ENCODE results near the gene ANO3. TPM values are rescaled to one million over a fixed set of nuclear protein-coding genes. Genes with fewer than 3 reads are reported as not detected.

Gene ANO3
- total and polyA plus RNA-seq, 3 experiments from 2014 or later, result not detected

GRCh38 chr11:26519469-26519868, 187.5 kb downstream of the ANO3 start:
- Mint-ChIP-seq H3K36me3 (no peaks in the 10 kb centered on the region), H3K4me1 (no peaks in the 10 kb centered on the region), H3K9me3 (peaks cover 0 to 31% (median 8%) of the 10 kb centered on the region in 5 donors), H3K4me3 (no peak overlapping the region), H3K27ac (no peak overlapping the region), H3K27me3 (no peaks in the 10 kb centered on the region)
- Histone ChIP-seq H3K4me3 (ENCODE audit: low read length) (no peak overlapping the region), H3K27me3 (ENCODE audit: insufficient read depth, low read length, poor library complexity, severe bottlenecking) (no peaks in the 10 kb centered on the region), H3K9me3 (ENCODE audit: low read length) (no peaks in the 10 kb centered on the region), H3K27ac (ENCODE audit: low read depth, low read length) (no peak overlapping the region), H3K36me3 (ENCODE audit: insufficient read depth, low read length) (no peaks in the 10 kb centered on the region), H3K4me1 (ENCODE audit: insufficient read depth, low read length) (no peaks in the 10 kb centered on the region)
- DNase-seq, result no peak
- ChIA-PET CTCF (no interaction called here), POLR2A (no interaction called here)

GRCh38 chr11:26522912-26523610, 191.1 kb downstream of the ANO3 start:
- Histone ChIP-seq H3K9me3 (ENCODE audit: low read length) (no peaks in the 10 kb centered on the region), H3K27ac (ENCODE audit: low read depth, low read length) (no peak overlapping the region), H3K27me3 (ENCODE audit: insufficient read depth, low read length, poor library complexity, severe bottlenecking) (no peaks in the 10 kb centered on the region), H3K4me1 (ENCODE audit: insufficient read depth, low read length) (no peaks in the 10 kb centered on the region), H3K4me3 (ENCODE audit: low read length) (no peak overlapping the region), H3K36me3 (ENCODE audit: insufficient read depth, low read length) (no peaks in the 10 kb centered on the region)
- Mint-ChIP-seq H3K27ac (no peak overlapping the region), H3K36me3 (no peaks in the 10 kb centered on the region), H3K4me1 (no peaks in the 10 kb centered on the region), H3K9me3 (peaks cover 0 to 31% (median 7%) of the 10 kb centered on the region in 5 donors), H3K27me3 (no peaks in the 10 kb centered on the region), H3K4me3 (no peak overlapping the region)
- ChIA-PET POLR2A (no interaction called here), CTCF (no interaction called here)
- no peak for DNase-seq

- Mint-ChIP-seq H3K27me3 (no peaks in the 10 kb centered on the region), H3K36me3 (no peaks in the 10 kb centered on the region), H3K4me1 (no peaks in the 10 kb centered on the region), H3K27ac (no peak overlapping the region), H3K9me3 (peaks cover 0 to 16% (median 5%) of the 10 kb centered on the region in 5 donors), H3K4me3 (no peak overlapping the region)
- no peaks in the 10 kb centered on the region for H3K27me3 ChIP-seq (ENCODE audit: insufficient read depth, low read length, poor library complexity, severe bottlenecking)
- no peaks in the 10 kb centered on the region for H3K36me3 ChIP-seq (ENCODE audit: insufficient read depth, low read length)
- no peaks in the 10 kb centered on the region for H3K9me3 ChIP-seq (ENCODE audit: low read length)
- POLR2A ChIA-PET, result no interaction called here
- no peak overlapping the region for H3K27ac ChIP-seq (ENCODE audit: low read depth, low read length)
- CTCF ChIA-PET, result no interaction called here
- no peaks in the 10 kb centered on the region for H3K4me1 ChIP-seq (ENCODE audit: insufficient read depth, low read length)
- H3K4me3 ChIP-seq (ENCODE audit: low read length), result no peak overlapping the region
- DNase-seq, result no peak
Observed at GRCh38 chr11:26527685-26528084, 195.8 kb downstream of the ANO3 start.

GRCh38 chr11:26537341-26537740, 205.4 kb downstream of the ANO3 start:
- Mint-ChIP-seq H3K9me3 (peaks cover 0 to 20% (median 9%) of the 10 kb centered on the region in 5 donors), H3K27ac (no peak overlapping the region), H3K4me3 (no peak overlapping the region), H3K4me1 (no peaks in the 10 kb centered on the region), H3K36me3 (no peaks in the 10 kb centered on the region), H3K27me3 (no peaks in the 10 kb centered on the region)
- Histone ChIP-seq H3K27ac (ENCODE audit: low read depth, low read length) (no peak overlapping the region), H3K4me1 (ENCODE audit: insufficient read depth, low read length) (no peaks in the 10 kb centered on the region), H3K4me3 (ENCODE audit: low read length) (no peak overlapping the region), H3K9me3 (ENCODE audit: low read length) (no peaks in the 10 kb centered on the region), H3K36me3 (ENCODE audit: insufficient read depth, low read length) (no peaks in the 10 kb centered on the region), H3K27me3 (ENCODE audit: insufficient read depth, low read length, poor library complexity, severe bottlenecking) (no peaks in the 10 kb centered on the region)
- DNase-seq, result no peak
- POLR2A ChIA-PET, result no interaction called here
- CTCF ChIA-PET, result no interaction called here

GRCh38 chr11:26539517-26539916, 207.6 kb downstream of the ANO3 start:
- no peak for DNase-seq
- Histone ChIP-seq H3K36me3 (ENCODE audit: insufficient read depth, low read length) (no peaks in the 10 kb centered on the region), H3K4me3 (ENCODE audit: low read length) (no peak overlapping the region), H3K9me3 (ENCODE audit: low read length) (no peaks in the 10 kb centered on the region), H3K27ac (ENCODE audit: low read depth, low read length) (no peak overlapping the region), H3K27me3 (ENCODE audit: insufficient read depth, low read length, poor library complexity, severe bottlenecking) (no peaks in the 10 kb centered on the region), H3K4me1 (ENCODE audit: insufficient read depth, low read length) (no peaks in the 10 kb centered on the region)
- H3K4me3 Mint-ChIP-seq, result no peak overlapping the region
- no peak overlapping the region for H3K27ac Mint-ChIP-seq
- H3K9me3 Mint-ChIP-seq, result peaks cover 3 to 14% (median 9%) of the 10 kb centered on the region in 5 donors
- no peaks in the 10 kb centered on the region for H3K4me1 Mint-ChIP-seq
- no peaks in the 10 kb centered on the region for H3K27me3 Mint-ChIP-seq
- H3K36me3 Mint-ChIP-seq, result no peaks in the 10 kb centered on the region
- ChIA-PET CTCF (no interaction called here), POLR2A (no interaction called here)

GRCh38 chr11:26541870-26542269, 209.9 kb downstream of the ANO3 start:
- no peak overlapping the region for H3K27ac Mint-ChIP-seq
- Histone ChIP-seq H3K27me3 (ENCODE audit: insufficient read depth, low read length, poor library complexity, severe bottlenecking) (no peaks in the 10 kb centered on the region), H3K27ac (ENCODE audit: low read depth, low read length) (no peak overlapping the region), H3K36me3 (ENCODE audit: insufficient read depth, low read length) (no peaks in the 10 kb centered on the region), H3K4me3 (ENCODE audit: low read length) (no peak overlapping the region), H3K9me3 (ENCODE audit: low read length) (no peaks in the 10 kb centered on the region), H3K4me1 (ENCODE audit: insufficient read depth, low read length) (no peaks in the 10 kb centered on the region)
- no peak for DNase-seq
- CTCF ChIA-PET, result no interaction called here
- H3K36me3 Mint-ChIP-seq, result no peaks in the 10 kb centered on the region
- POLR2A ChIA-PET, result no interaction called here
- no peaks in the 10 kb centered on the region for H3K27me3 Mint-ChIP-seq
- peaks cover 3 to 30% (median 9%) of the 10 kb centered on the region in 5 donors for H3K9me3 Mint-ChIP-seq
- H3K4me1 Mint-ChIP-seq, result no peaks in the 10 kb centered on the region
- H3K4me3 Mint-ChIP-seq, result no peak overlapping the region

GRCh38 chr11:26549176-26549575, 217.2 kb downstream of the ANO3 start:
- Mint-ChIP-seq H3K27me3 (no peaks in the 10 kb centered on the region), H3K27ac (no peak overlapping the region), H3K4me3 (no peak overlapping the region), H3K4me1 (no peaks in the 10 kb centered on the region), H3K36me3 (no peaks in the 10 kb centered on the region), H3K9me3 (peaks cover 0 to 70% (median 3%) of the 10 kb centered on the region in 5 donors)
- Histone ChIP-seq H3K27ac (ENCODE audit: low read depth, low read length) (no peak overlapping the region), H3K9me3 (ENCODE audit: low read length) (no peaks in the 10 kb centered on the region), H3K4me3 (ENCODE audit: low read length) (no peak overlapping the region), H3K4me1 (ENCODE audit: insufficient read depth, low read length) (no peaks in the 10 kb centered on the region), H3K27me3 (ENCODE audit: insufficient read depth, low read length, poor library complexity, severe bottlenecking) (no peaks in the 10 kb centered on the region), H3K36me3 (ENCODE audit: insufficient read depth, low read length) (no peaks in the 10 kb centered on the region)
- ChIA-PET CTCF (no interaction called here), POLR2A (no interaction called here)
- DNase-seq, result no peak

GRCh38 chr11:26550022-26550421, 218.1 kb downstream of the ANO3 start:
- H3K27me3 Mint-ChIP-seq, result no peaks in the 10 kb centered on the region
- ChIA-PET CTCF (no interaction called here), POLR2A (no interaction called here)
- H3K27me3 ChIP-seq (ENCODE audit: insufficient read depth, low read length, poor library complexity, severe bottlenecking), result no peaks in the 10 kb centered on the region
- no peak overlapping the region for H3K27ac ChIP-seq (ENCODE audit: low read depth, low read length)
- H3K4me1 ChIP-seq (ENCODE audit: insufficient read depth, low read length), result no peaks in the 10 kb centered on the region
- no peak overlapping the region for H3K4me3 ChIP-seq (ENCODE audit: low read length)
- no peak overlapping the region for H3K4me3 Mint-ChIP-seq
- no peaks in the 10 kb centered on the region for H3K36me3 Mint-ChIP-seq
- no peaks in the 10 kb centered on the region for H3K4me1 Mint-ChIP-seq
- H3K9me3 ChIP-seq (ENCODE audit: low read length), result no peaks in the 10 kb centered on the region
- H3K27ac Mint-ChIP-seq, result no peak overlapping the region
- peaks cover 0 to 74% (median 3%) of the 10 kb centered on the region in 5 donors for H3K9me3 Mint-ChIP-seq
- DNase-seq, result no peak
- no peaks in the 10 kb centered on the region for H3K36me3 ChIP-seq (ENCODE audit: insufficient read depth, low read length)
